ENCODE measurements around the gene PCBP4. TPM values are rescaled to one million over a fixed set of nuclear protein-coding genes. Genes with fewer than 3 reads are reported as not detected.

Gene PCBP4
- total RNA-seq, 4 donors from 2014 or later: 31.3 to 44.7 (median 37.7) TPM

DNA sequence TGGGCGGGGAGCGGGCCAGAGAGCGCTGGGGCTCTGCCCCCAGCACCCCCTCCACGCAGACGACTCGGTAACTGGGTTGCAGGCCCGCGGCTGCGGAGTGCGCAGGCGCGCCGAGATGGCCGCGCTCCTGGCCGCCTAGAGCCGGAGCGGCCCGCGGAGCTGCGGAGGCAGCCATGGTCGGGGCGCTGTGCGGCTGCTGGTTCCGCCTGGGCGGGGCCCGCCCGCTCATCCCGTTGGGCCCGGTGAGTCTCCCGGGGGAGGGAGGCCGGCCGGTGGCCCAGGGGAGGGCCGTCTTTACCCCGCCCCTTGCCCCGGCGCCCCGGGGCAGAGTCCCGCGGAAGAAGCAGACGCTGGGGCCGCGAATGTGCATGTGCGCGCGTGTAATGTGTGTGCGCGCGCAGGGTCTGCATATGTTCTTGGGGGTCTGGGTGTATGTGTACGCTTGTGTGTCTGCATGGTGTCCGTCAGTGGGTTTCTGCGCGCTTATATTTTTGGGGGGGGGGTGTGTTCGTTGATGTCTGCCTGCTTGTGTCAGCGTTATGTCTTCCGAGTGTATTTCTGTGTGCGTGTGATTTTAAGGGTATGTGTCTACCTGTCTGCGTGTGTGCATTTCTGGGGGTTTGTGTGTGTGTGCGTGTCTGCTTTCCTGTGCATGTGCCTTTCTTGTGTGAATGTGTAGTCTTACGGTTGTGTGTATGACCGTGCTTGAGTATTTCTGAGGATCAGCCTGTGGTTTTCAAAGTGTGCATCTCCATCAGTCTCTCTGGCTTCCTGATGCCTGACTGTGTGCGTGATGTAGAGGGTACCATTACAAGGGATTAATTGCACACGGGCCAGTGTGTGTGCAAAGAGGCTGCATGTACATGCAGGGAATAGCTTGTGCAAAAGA, 8.0 kb upstream of the PCBP4 start, which contains the start of gene ABHD14A:
Gene ABHD14A (plus strand): TSS at position 102 of the 889 bp plus-strand sequence. CDS start 72 bp downstream, at position 174.
- Histone ChIP-seq H3K27ac (peak within 1 kb of the TSS; percentile 79 to 92 (median 90)), H3K4me3 (peak within 1 kb of the TSS; percentile 51 to 85 (median 77)), H3K27me3 (no peaks in the 10 kb centered on the region), H3K9me3 (no peaks in the 10 kb centered on the region), H3K4me1 (peaks cover 4 to 28% (median 10%) of the 10 kb centered on the region in 4 donors), H3K36me3 (no peaks in the 10 kb centered on the region)
- DNase-seq: peak; percentile 61 to 94 (median 91)
- TF ChIP-seq CTCF (IDR thresholded peaks at IDR 0.05): peak in 3 of 6 experiments; percentile 5 to 22 (median 17)
- peak; percentile 88 to 92 for TF ChIP-seq POLR2A (IDR thresholded peaks at IDR 0.05)

GRCh38 chr3:51974277-51974962, 7.2 kb upstream of the PCBP4 start:
- no peaks in the 10 kb centered on the region for H3K9me3 ChIP-seq
- no peaks in the 10 kb centered on the region for H3K36me3 ChIP-seq
- peak overlapping the region; percentile 51 to 85 (median 77) for H3K4me3 ChIP-seq
- peak overlapping the region; percentile 79 to 92 (median 90) for H3K27ac ChIP-seq
- peak in 1 of 3 donors; percentile 59 for DNase-seq
- H3K4me1 ChIP-seq: peaks cover 4 to 26% (median 10%) of the 10 kb centered on the region in 4 donors
- TF ChIP-seq POLR2A (IDR thresholded peaks at IDR 0.05): no peak
- TF ChIP-seq CTCF (IDR thresholded peaks at IDR 0.05): no peak
- H3K27me3 ChIP-seq: no peaks in the 10 kb centered on the region

DNA sequence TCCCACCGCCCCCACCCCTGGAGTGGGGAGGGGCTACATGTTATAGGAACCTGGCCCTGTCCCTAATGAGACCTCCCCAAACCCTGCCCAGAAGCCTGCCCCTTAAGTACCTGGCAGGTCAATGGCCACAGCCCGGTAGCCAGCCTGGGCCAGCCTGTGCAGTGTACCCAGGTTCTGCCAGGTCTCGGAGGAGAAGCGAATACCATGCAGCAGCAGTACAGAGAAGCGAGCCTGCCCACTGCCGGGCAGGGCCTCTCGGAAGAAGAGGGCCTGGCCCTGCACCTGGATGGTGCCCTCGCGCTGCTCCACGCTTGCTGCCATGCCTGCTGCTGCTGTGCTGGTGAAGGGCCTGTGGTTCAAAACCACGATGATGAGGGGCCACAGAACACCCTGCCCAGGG, 4.1 kb upstream of the PCBP4 start:
- DNase-seq: no peak
- Histone ChIP-seq H3K27ac (no peak overlapping the region), H3K4me1 (peaks cover 4 to 42% (median 17%) of the 10 kb centered on the region in 4 donors), H3K36me3 (no peaks in the 10 kb centered on the region), H3K9me3 (no peaks in the 10 kb centered on the region), H3K27me3 (no peaks in the 10 kb centered on the region), H3K4me3 (no peak overlapping the region)
- no peak for TF ChIP-seq POLR2A (IDR thresholded peaks at IDR 0.05)
- no peak for TF ChIP-seq CTCF (IDR thresholded peaks at IDR 0.05)

GRCh38 chr3:51970606-51971300, 3.5 kb upstream of the PCBP4 start:
- no peak for TF ChIP-seq POLR2A (IDR thresholded peaks at IDR 0.05)
- no peak for TF ChIP-seq CTCF (IDR thresholded peaks at IDR 0.05)
- H3K9me3 ChIP-seq: no peaks in the 10 kb centered on the region
- no peak overlapping the region for H3K4me3 ChIP-seq
- H3K4me1 ChIP-seq: peaks cover 4 to 41% (median 15%) of the 10 kb centered on the region in 4 donors
- no peaks in the 10 kb centered on the region for H3K36me3 ChIP-seq
- DNase-seq: no peak
- H3K27ac ChIP-seq: no peak overlapping the region
- H3K27me3 ChIP-seq: no peaks in the 10 kb centered on the region

- H3K4me1 ChIP-seq: peaks cover 4 to 36% (median 14%) of the 10 kb centered on the region in 4 donors
- no peaks in the 10 kb centered on the region for H3K36me3 ChIP-seq
- H3K4me3 ChIP-seq: no peak overlapping the region
- no peaks in the 10 kb centered on the region for H3K27me3 ChIP-seq
- H3K9me3 ChIP-seq: no peaks in the 10 kb centered on the region
- no peak for DNase-seq
- no peak overlapping the region for H3K27ac ChIP-seq
- TF ChIP-seq POLR2A (IDR thresholded peaks at IDR 0.05) (no peak), CTCF (IDR thresholded peaks at IDR 0.05) (no peak)
Observed at GRCh38 chr3:51969841-51970240, 2.6 kb upstream of the PCBP4 start.
